Stomach (tissue), 4 donors: Measurements from ENCODE around the gene RPS6KL1.

Source experiments
- CTCF ChIP-seq, 7 experiments: fragments of 450-650 bp in 4 of 7; fragments of 200-600 bp in 3 of 7; sonication (generic) in 3 of 7; IDR thresholded peaks; one replicate each; pipeline ENCODE4 v1.5.1; 2016 to 2019; ENCODE audit warnings: antibody characterized with exemption in 7 of 7, control low read depth in 2 of 7, mild to moderate bottlenecking in 1 of 7
- EP300 ChIP-seq: sonication (generic); formaldehyde crosslinking; IDR thresholded peaks from one replicate; pipeline ENCODE4 v1.6.1; 2017; ENCODE audit warnings: antibody characterized with exemption

- no peak for TF ChIP-seq CTCF (IDR thresholded peaks at IDR 0.05)
- no peak for TF ChIP-seq EP300
These were observed 4.2 kb upstream of the RPS6KL1 start for GRCh38 chr14:74927225-74927624.
